ENCODE measurements around the gene NCAM1. TPM values are rescaled to one million over a fixed set of nuclear protein-coding genes. Genes with fewer than 3 reads are reported as not detected.

NCAM1 gene
- total RNA-seq, 1 experiment from 2014 or later: 5.9 TPM

DNA sequence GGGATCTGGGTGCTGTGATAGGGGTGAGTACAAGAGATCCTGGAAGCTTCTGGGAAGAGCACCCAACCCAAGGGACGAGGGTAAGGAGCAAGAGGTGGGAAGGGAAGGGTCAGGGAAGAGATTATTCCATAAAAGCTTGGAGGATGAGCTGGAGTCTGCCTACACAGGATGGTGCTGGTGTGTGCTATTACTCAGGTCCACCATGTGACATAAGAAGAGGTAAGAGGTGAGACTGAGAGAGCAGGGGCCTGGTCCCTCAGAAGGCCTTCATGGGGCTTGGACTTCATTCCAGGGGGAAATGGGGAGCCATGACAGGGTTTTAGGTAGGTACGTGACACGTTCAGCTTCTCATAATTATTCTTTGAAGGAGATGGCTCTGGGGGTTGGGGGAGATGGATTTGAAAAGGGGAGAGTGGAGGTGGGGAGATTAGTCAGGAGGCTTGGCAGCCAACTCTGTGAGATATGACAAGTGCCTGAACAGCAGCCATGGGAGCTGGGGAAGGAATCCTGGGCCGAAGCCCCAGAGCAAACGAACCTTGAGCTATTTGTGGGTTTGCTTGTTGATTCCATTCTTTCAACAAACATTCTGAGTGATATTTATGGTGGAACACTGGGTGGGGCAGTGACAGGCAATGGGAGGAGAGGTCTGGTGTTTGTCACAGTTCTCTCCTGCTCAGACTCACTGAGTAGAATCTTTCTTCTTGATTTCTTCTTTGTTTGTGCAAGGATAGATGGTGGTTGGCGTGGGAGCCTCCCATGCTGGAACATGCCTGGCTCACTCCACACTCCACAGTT, 11.2 kb upstream of the NCAM1 start:
- CTCF ChIA-PET: no interaction called here
- Mint-ChIP-seq H3K36me3 (no peaks in the 10 kb centered on the region), H3K27ac (no peak overlapping the region), H3K9me3 (peaks cover 10% of the 10 kb centered on the region), H3K4me3 (no peak overlapping the region), H3K4me1 (peaks cover 10% of the 10 kb centered on the region), H3K27me3 (ENCODE audit: low read depth) (peaks cover 3% of the 10 kb centered on the region)
- TF ChIP-seq ZBTB21 (CRISPR knock-in tag; IDR thresholded peaks at IDR 0.05; ENCODE audit: borderline replicate concordance): no peak
- TF ChIP-seq ZNF317 (CRISPR knock-in tag; IDR thresholded peaks at IDR 0.05; ENCODE audit: borderline replicate concordance, low read depth): no peak
- TF ChIP-seq E2F1 (CRISPR knock-in tag; IDR thresholded peaks at IDR 0.05): no peak
- TF ChIP-seq, protein P1, sequence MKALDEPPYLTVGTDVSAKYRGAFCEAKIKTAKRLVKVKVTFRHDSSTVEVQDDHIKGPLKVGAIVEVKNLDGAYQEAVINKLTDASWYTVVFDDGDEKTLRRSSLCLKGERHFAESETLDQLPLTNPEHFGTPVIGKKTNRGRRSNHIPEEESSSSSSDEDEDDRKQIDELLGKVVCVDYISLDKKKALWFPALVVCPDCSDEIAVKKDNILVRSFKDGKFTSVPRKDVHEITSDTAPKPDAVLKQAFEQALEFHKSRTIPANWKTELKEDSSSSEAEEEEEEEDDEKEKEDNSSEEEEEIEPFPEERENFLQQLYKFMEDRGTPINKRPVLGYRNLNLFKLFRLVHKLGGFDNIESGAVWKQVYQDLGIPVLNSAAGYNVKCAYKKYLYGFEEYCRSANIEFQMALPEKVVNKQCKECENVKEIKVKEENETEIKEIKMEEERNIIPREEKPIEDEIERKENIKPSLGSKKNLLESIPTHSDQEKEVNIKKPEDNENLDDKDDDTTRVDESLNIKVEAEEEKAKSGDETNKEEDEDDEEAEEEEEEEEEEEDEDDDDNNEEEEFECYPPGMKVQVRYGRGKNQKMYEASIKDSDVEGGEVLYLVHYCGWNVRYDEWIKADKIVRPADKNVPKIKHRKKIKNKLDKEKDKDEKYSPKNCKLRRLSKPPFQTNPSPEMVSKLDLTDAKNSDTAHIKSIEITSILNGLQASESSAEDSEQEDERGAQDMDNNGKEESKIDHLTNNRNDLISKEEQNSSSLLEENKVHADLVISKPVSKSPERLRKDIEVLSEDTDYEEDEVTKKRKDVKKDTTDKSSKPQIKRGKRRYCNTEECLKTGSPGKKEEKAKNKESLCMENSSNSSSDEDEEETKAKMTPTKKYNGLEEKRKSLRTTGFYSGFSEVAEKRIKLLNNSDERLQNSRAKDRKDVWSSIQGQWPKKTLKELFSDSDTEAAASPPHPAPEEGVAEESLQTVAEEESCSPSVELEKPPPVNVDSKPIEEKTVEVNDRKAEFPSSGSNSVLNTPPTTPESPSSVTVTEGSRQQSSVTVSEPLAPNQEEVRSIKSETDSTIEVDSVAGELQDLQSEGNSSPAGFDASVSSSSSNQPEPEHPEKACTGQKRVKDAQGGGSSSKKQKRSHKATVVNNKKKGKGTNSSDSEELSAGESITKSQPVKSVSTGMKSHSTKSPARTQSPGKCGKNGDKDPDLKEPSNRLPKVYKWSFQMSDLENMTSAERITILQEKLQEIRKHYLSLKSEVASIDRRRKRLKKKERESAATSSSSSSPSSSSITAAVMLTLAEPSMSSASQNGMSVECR (CRISPR knock-in tag; IDR thresholded peaks at IDR 0.05; ENCODE audit: borderline replicate concordance): no peak
- TF ChIP-seq, protein P2, sequence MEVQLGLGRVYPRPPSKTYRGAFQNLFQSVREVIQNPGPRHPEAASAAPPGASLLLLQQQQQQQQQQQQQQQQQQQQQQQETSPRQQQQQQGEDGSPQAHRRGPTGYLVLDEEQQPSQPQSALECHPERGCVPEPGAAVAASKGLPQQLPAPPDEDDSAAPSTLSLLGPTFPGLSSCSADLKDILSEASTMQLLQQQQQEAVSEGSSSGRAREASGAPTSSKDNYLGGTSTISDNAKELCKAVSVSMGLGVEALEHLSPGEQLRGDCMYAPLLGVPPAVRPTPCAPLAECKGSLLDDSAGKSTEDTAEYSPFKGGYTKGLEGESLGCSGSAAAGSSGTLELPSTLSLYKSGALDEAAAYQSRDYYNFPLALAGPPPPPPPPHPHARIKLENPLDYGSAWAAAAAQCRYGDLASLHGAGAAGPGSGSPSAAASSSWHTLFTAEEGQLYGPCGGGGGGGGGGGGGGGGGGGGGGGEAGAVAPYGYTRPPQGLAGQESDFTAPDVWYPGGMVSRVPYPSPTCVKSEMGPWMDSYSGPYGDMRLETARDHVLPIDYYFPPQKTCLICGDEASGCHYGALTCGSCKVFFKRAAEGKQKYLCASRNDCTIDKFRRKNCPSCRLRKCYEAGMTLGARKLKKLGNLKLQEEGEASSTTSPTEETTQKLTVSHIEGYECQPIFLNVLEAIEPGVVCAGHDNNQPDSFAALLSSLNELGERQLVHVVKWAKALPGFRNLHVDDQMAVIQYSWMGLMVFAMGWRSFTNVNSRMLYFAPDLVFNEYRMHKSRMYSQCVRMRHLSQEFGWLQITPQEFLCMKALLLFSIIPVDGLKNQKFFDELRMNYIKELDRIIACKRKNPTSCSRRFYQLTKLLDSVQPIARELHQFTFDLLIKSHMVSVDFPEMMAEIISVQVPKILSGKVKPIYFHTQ (CRISPR knock-in tag; IDR thresholded peaks at IDR 0.05): no peak
- TF ChIP-seq CREM (CRISPR knock-in tag; IDR thresholded peaks at IDR 0.05): no peak
- no peak for TF ChIP-seq ZNF425 (CRISPR knock-in tag; conservative IDR thresholded peaks at IDR 0.05)
- TF ChIP-seq FOXK1 (CRISPR knock-in tag; IDR thresholded peaks at IDR 0.05): no peak
- no peak for TF ChIP-seq GRHL2 (CRISPR knock-in tag; IDR thresholded peaks at IDR 0.05; ENCODE audit: insufficient replicate concordance, severe bottlenecking)
- TF ChIP-seq ATF1 (CRISPR knock-in tag; IDR thresholded peaks at IDR 0.05): no peak
- ATAC-seq: no peak
- DNase-seq (ENCODE audit: low spot score): no peak
- POLR2A ChIA-PET: no interaction called here

GRCh38 chr11:112958670-112959069, 2.5 kb upstream of the NCAM1 start:
- DNase-seq (ENCODE audit: low spot score): no peak

More at GRCh38 chr11:112958670-112959069, 2.5 kb upstream of the NCAM1 start:
- no peak for ATAC-seq
- POLR2A ChIA-PET: no interaction called here
- Mint-ChIP-seq H3K36me3 (no peaks in the 10 kb centered on the region), H3K27ac (no peak overlapping the region), H3K9me3 (no peaks in the 10 kb centered on the region), H3K27me3 (ENCODE audit: low read depth) (peaks cover 51% of the 10 kb centered on the region), H3K4me3 (no peak overlapping the region), H3K4me1 (peaks cover 12% of the 10 kb centered on the region)
- CTCF ChIA-PET: interaction anchor here (0.9 to 1.7 kb wide), 4 partner anchors 156 to 375 kb away, joined by 3 to 4 read pairs (median 3); no protein-coding TSS in a partner anchor
- TF ChIP-seq IRF1 (CRISPR knock-in tag; IDR thresholded peaks at IDR 0.05) (no peak), ATF1 (CRISPR knock-in tag; IDR thresholded peaks at IDR 0.05) (no peak)
